Smooth muscle cell (in vitro differentiated cells): ENCODE measurements around the gene CELA1. TPM values are rescaled to one million over a fixed set of nuclear protein-coding genes. Genes with fewer than 3 reads are reported as not detected.

Source experiments
- DNase-seq: peaks from one replicate; lab custom pipeline; 2025; ENCODE audit not compliant: unreplicated experiment; lab: John Stamatoyannopoulos, UW
- H2AFZ ChIP-seq: fragments of 200-600 bp; sonication (generic); 2 replicates; pipeline ENCODE4 v1.6.0; 2016; ENCODE audit warnings: antibody characterized with exemption, low read depth, mild to moderate bottlenecking
- H3F3A ChIP-seq: fragments of 200-600 bp; sonication (generic); 2 replicates; pipeline ENCODE4 v1.6.0; 2017; ENCODE audit warnings: antibody characterized with exemption, low read depth
- H3K27ac ChIP-seq: fragments of 200-600 bp; sonication (generic); 2 replicates; pipeline ENCODE4 v1.5.1; 2016; ENCODE audit warnings: low read depth, mild to moderate bottlenecking
- H3K27me3 ChIP-seq: fragments of 200-600 bp; sonication (generic); 2 replicates; pipeline ENCODE4 v1.6.1; 2016; ENCODE audit warnings: low read depth, mild to moderate bottlenecking
- H3K36me3 ChIP-seq: fragments of 200-600 bp; sonication (generic); 2 replicates; pipeline ENCODE4 v1.5.1; 2016; ENCODE audit warnings: low read depth
- H3K4me1 ChIP-seq: fragments of 200-600 bp; sonication (generic); 2 replicates; pipeline ENCODE4 v1.5.1; 2016; ENCODE audit warnings: low read depth
- H3K4me2 ChIP-seq: fragments of 200-600 bp; sonication (generic); 2 replicates; pipeline ENCODE4 v1.6.0; 2016; ENCODE audit warnings: mild to moderate bottlenecking
- H3K4me3 ChIP-seq: fragments of 200-600 bp; sonication (generic); 2 replicates; pipeline ENCODE4 v1.5.1; 2016; ENCODE audit warnings: mild to moderate bottlenecking
- H3K79me2 ChIP-seq: fragments of 200-600 bp; sonication (generic); 2 replicates; pipeline ENCODE4 v1.6.0; 2016; ENCODE audit warnings: low read depth, mild to moderate bottlenecking
- H3K9ac ChIP-seq: fragments of 200-600 bp; sonication (generic); 2 replicates; pipeline ENCODE4 v1.6.0; 2016; ENCODE audit warnings: low read depth
- H3K9me3 ChIP-seq: fragments of 200-600 bp; sonication (generic); replicated peaks from 2 replicates; pipeline ENCODE4 v1.5.1; 2016; ENCODE audit warnings: low read depth
- H4K20me1 ChIP-seq: fragments of 200-600 bp; sonication (generic); 2 replicates; pipeline ENCODE4 v1.6.0; 2016; ENCODE audit warnings: low read depth
- WGBS: methylation state at CpG from one replicate; pipeline ENCODE4 v1.1.7; 2016; ENCODE audit warnings: low lambda C conversion rate; 5-methylcytosine and 5-hydroxymethylcytosine counted together
- polyA plus RNA-seq: library from polyadenylated mRNA; unstranded; fragments of >200 nt; fragmentation: Nextera tagmentation; extraction: Ambion mirVana; gene quantifications from 2 replicates; pipeline ENCODE4 v1.2.1, GENCODE V29; 2016
- total RNA-seq: library from RNA; depleted of rRNA; stranded (reverse); fragments of >200 nt; gene quantifications from 2 replicates; pipeline ENCODE4 v1.2.3, GENCODE V29; 2014
- TF ChIP-seq, protein P1 (sequence below): fragments of 200-600 bp; sonication (generic); IDR thresholded peaks from 2 replicates; pipeline ENCODE4 v1.5.1; 2017; ENCODE audit warnings: borderline replicate concordance, mild to moderate bottlenecking, antibody characterized with exemption; ENCODE audit not compliant: insufficient read depth, poor library complexity, severe bottlenecking

The CELA1 gene
- total and polyA plus RNA-seq, 2 experiments from 2014 or later, result not detected

DNA sequence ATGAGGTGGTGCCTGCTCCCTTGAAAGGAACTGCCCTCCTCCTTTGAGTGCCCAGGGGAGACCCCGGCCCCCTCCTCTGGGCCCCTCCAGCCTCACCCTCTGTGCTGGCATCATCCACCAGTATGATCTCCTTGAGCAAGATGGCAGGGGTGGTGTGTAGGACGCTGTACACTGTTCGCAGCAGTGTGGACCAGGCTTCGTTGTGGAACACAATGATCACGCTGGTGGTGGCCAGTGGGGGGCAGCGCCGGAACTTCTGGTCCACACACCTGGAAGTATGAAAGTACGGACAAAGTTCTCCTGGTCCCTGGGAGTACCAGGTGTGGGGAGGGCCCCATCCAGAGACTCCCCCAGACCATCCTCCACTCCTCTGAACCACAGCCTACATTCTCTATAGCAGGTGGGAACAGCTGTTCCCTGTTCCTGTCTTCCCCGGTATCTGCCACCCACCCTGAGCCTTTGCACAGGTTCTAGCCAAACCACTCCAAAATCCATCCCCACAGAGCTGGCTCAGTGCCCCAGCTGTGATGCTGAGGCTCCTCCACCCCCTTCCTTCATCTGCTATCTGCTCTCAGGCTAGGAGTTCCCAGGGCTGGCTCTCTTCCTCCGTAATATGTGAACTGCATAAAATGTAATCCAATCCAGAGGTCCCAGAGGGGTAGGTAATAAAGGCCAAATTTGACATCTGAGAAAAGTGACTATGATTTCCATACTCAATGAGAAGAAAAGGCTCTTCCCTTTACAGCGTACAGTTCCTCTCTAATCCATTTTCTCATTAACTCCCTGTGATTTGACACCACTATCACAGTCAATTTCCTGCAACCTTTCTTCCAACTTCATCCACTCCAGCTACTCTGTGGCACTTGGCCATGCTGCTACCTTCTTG lies 30.9 kb upstream of the CELA1 start:
- Histone ChIP-seq H3K27ac (no peak overlapping the region), H3K36me3 (no peaks in the 10 kb centered on the region), H3K79me2 (no peaks in the 10 kb centered on the region), H3K9me3 (no peaks in the 10 kb centered on the region), H4K20me1 (no peaks in the 10 kb centered on the region), H3K27me3 (no peaks in the 10 kb centered on the region), H2AFZ (no peak overlapping the region), H3K4me1 (no peaks in the 10 kb centered on the region), H3F3A (peaks cover 13% of the 10 kb centered on the region), H3K4me2 (no peak overlapping the region), H3K4me3 (no peak overlapping the region), H3K9ac (no peak overlapping the region)
- TF ChIP-seq, protein P1, sequence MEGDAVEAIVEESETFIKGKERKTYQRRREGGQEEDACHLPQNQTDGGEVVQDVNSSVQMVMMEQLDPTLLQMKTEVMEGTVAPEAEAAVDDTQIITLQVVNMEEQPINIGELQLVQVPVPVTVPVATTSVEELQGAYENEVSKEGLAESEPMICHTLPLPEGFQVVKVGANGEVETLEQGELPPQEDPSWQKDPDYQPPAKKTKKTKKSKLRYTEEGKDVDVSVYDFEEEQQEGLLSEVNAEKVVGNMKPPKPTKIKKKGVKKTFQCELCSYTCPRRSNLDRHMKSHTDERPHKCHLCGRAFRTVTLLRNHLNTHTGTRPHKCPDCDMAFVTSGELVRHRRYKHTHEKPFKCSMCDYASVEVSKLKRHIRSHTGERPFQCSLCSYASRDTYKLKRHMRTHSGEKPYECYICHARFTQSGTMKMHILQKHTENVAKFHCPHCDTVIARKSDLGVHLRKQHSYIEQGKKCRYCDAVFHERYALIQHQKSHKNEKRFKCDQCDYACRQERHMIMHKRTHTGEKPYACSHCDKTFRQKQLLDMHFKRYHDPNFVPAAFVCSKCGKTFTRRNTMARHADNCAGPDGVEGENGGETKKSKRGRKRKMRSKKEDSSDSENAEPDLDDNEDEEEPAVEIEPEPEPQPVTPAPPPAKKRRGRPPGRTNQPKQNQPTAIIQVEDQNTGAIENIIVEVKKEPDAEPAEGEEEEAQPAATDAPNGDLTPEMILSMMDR, result no peak
- no peak for DNase-seq
- 93% methylated on average over 11 of the region's 11 CpGs for WGBS

- Histone ChIP-seq H3K36me3 (no peaks in the 10 kb centered on the region), H3K9ac (no peak overlapping the region), H3K4me3 (no peak overlapping the region), H3K27ac (peak overlapping the region; percentile 44), H3K27me3 (no peaks in the 10 kb centered on the region), H3K4me2 (no peak overlapping the region), H2AFZ (no peak overlapping the region), H3F3A (peaks cover 24% of the 10 kb centered on the region), H3K9me3 (no peaks in the 10 kb centered on the region), H3K4me1 (peaks cover 8% of the 10 kb centered on the region), H3K79me2 (no peaks in the 10 kb centered on the region), H4K20me1 (no peaks in the 10 kb centered on the region)
- TF ChIP-seq, protein P1, result no peak
- 53% methylated on average over 5 of the region's 5 CpGs for WGBS
- DNase-seq, result no peak
Measured at GRCh38 chr12:51374856-51375255, 28.4 kb upstream of the CELA1 start.

GRCh38 chr12:51374361-51374760 lies 27.9 kb upstream of the CELA1 start:
- H3K36me3 ChIP-seq, result no peaks in the 10 kb centered on the region
- WGBS, result 61% methylated on average over 2 of the region's 2 CpGs
- peaks cover 9% of the 10 kb centered on the region for H3K4me1 ChIP-seq

More at GRCh38 chr12:51374361-51374760, 27.9 kb upstream of the CELA1 start:
- no peaks in the 10 kb centered on the region for H4K20me1 ChIP-seq
- no peaks in the 10 kb centered on the region for H3K27me3 ChIP-seq
- no peak overlapping the region for H3K9ac ChIP-seq
- H3K79me2 ChIP-seq, result no peaks in the 10 kb centered on the region
- peaks cover 24% of the 10 kb centered on the region for H3F3A ChIP-seq
- DNase-seq, result no peak
- TF ChIP-seq, protein P1, result no peak
- peak overlapping the region; percentile 44 for H3K27ac ChIP-seq
- no peak overlapping the region for H2AFZ ChIP-seq
- no peaks in the 10 kb centered on the region for H3K9me3 ChIP-seq
- H3K4me2 ChIP-seq, result no peak overlapping the region
- H3K4me3 ChIP-seq, result no peak overlapping the region
